Type B pancreatic cell (in vitro differentiated cells): ENCODE results near the gene E2F7. TPM values are rescaled to one million over a fixed set of nuclear protein-coding genes. Genes with fewer than 3 reads are reported as not detected.

Experiments
- DNase-seq: peaks from one replicate; pipeline ENCODE4 v3.0.0; 2021; ENCODE audit warnings: mixed read lengths; ENCODE audit not compliant: unreplicated experiment; ENCODE audit errors: extremely low spot score
- H3K27ac Mint-ChIP-seq: 2 replicates; pipeline ENCODE4 v1.8.0; 2021; ENCODE audit warnings: mild to moderate bottlenecking, mixed read lengths
- H3K27me3 Mint-ChIP-seq: 2 replicates; pipeline ENCODE4 v1.8.0; 2021; ENCODE audit warnings: mixed read lengths
- H3K36me3 Mint-ChIP-seq: 2 replicates; pipeline ENCODE4 v1.8.0; 2021; ENCODE audit warnings: mixed read lengths
- H3K4me1 Mint-ChIP-seq: one replicate; pipeline ENCODE4 v1.8.0; 2021; ENCODE audit warnings: mixed read lengths; ENCODE audit not compliant: unreplicated experiment
- H3K4me3 Mint-ChIP-seq: 2 replicates; pipeline ENCODE4 v1.8.0; 2021; ENCODE audit warnings: mild to moderate bottlenecking, mixed read lengths
- H3K9me3 Mint-ChIP-seq: 2 replicates; pipeline ENCODE4 v1.8.0; 2021; ENCODE audit warnings: mixed read lengths
- total RNA-seq: library from RNA; stranded (reverse); gene quantifications from 2 replicates; pipeline ENCODE4 v1.2.1, GENCODE V29; 2021; ENCODE audit warnings: low replicate concordance
- TF ChIP-seq, protein P1 (sequence below): fragments of 200-600 bp; sonication (generic); conservative IDR thresholded peaks from 2 replicates; pipeline ENCODE4 v1.5.0; 2021; ENCODE audit warnings: antibody characterized with exemption, mild to moderate bottlenecking

Gene E2F7
- total RNA-seq, 1 donor from 2014 or later, result 24.8 TPM

DNA sequence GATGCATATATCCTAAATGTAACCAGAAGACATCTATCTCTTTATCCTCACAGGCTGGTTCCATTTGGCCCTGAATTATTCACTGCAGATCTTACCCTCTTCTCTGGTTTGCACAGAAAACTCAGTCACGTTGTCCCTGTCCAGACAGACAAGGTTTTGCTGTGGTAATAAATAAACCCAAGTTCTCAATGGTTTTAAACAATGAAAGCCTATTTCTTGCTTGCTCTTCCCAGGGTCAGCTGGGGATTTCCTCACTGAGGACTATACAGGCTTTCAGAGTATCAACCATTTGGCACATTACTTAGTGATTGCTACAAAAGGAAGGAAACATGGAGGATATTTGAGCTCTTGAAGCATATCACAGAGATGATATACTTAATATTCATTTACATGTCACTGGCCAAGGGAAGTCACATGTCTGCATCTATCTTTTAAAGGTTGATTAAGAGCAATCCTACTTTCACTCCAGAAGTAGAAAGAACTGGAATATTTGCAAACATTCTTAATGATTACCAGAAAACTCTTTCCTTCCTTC lies 24.4 kb upstream of the E2F7 start:
- TF ChIP-seq, protein P1, sequence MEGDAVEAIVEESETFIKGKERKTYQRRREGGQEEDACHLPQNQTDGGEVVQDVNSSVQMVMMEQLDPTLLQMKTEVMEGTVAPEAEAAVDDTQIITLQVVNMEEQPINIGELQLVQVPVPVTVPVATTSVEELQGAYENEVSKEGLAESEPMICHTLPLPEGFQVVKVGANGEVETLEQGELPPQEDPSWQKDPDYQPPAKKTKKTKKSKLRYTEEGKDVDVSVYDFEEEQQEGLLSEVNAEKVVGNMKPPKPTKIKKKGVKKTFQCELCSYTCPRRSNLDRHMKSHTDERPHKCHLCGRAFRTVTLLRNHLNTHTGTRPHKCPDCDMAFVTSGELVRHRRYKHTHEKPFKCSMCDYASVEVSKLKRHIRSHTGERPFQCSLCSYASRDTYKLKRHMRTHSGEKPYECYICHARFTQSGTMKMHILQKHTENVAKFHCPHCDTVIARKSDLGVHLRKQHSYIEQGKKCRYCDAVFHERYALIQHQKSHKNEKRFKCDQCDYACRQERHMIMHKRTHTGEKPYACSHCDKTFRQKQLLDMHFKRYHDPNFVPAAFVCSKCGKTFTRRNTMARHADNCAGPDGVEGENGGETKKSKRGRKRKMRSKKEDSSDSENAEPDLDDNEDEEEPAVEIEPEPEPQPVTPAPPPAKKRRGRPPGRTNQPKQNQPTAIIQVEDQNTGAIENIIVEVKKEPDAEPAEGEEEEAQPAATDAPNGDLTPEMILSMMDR, result no peak
- DNase-seq, result no peak
- Mint-ChIP-seq H3K4me1 (no peaks in the 10 kb centered on the region), H3K27ac (no peak overlapping the region), H3K4me3 (no peak overlapping the region), H3K9me3 (no peaks in the 10 kb centered on the region), H3K27me3 (no peaks in the 10 kb centered on the region), H3K36me3 (no peaks in the 10 kb centered on the region)

DNA sequence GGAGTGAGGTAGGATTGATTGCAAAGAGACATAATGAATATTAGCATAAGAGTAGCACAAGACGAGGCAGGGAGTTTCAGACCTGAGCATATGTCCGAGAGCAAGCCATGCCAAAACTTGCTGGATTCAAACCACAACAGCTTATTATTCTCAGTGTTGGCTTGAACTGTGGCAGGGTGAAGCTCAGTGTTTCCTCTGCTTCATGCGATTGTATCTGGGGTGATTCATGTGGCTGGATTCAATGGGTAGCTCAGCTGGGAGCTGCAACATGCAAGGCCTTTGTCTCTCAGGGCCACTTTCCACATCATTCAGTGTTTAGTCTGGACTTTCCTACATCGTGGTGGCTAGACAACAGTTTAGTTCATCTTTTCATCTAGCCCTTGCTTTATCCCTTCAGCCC lies 22.1 kb upstream of the E2F7 start:
- no peaks in the 10 kb centered on the region for H3K27me3 Mint-ChIP-seq
- no peak for DNase-seq
- H3K9me3 Mint-ChIP-seq, result no peaks in the 10 kb centered on the region
- H3K4me1 Mint-ChIP-seq, result no peaks in the 10 kb centered on the region
- H3K36me3 Mint-ChIP-seq, result no peaks in the 10 kb centered on the region
- TF ChIP-seq, protein P1, result no peak
- H3K4me3 Mint-ChIP-seq, result no peak overlapping the region
- no peak overlapping the region for H3K27ac Mint-ChIP-seq

DNA sequence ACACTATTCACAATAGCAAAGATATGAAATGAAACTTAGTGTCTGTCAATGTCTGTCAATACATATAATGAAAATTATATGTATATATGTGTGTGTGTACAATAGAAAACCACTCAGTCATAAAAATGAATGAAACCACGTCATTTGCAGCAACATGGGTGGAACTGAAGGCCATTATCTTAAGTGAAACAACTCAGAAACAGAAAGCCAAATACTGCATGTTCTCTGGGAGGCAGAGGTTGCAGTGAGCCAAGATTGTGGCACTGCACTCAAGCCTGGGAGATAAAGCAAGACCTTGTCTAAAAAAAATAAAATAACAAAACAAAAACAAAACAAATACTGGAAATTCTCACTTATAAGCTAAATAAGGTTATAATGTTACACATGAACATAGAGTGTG lies 16.7 kb upstream of the E2F7 start:
- TF ChIP-seq, protein P1, result no peak
- no peak overlapping the region for H3K27ac Mint-ChIP-seq
- DNase-seq, result no peak
- no peaks in the 10 kb centered on the region for H3K36me3 Mint-ChIP-seq
- H3K4me3 Mint-ChIP-seq, result no peak overlapping the region
- no peaks in the 10 kb centered on the region for H3K4me1 Mint-ChIP-seq
- H3K27me3 Mint-ChIP-seq, result no peaks in the 10 kb centered on the region
- no peaks in the 10 kb centered on the region for H3K9me3 Mint-ChIP-seq

DNA sequence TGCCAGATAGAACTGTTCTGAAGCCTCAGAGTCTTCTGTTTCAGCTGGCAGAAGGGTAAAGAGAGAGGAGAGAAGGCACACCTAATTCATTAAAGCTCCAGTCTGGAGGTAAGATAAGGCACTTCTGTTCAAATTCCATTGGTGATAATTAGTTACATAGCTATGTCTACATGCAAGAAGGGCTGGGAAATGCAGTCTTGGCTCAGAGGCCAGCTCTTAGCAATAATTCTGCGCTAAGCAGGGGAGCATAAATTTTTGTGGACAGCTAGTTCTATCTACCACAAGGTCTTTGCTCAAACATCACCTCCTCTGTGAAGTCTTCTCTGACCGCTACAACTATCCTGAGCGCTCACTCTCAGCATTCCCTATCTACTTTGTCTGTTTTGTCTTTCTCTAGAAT lies 14.3 kb upstream of the E2F7 start:
- no peak for DNase-seq

DNA sequence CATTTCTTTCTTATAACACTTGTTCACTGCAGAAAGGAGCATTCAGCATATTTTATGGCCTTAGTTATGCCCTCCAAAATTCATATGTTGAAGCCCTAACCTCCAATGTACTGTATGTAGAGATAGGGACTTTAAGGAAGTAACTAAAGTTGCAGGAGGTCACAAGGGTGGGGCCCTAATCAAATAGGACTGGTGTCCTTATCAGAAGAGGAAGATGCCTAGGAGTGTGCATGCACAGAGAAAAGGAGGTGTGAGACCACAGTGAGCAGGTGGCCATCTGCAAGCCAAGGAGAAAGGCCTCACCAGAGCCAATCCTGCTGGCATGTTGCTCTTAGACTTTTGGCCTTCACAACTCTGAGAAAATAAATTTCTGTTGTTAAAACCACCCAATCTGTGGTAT lies 12.9 kb upstream of the E2F7 start:
- H3K4me3 Mint-ChIP-seq, result no peak overlapping the region

More for the DNA sequence above, 14.3 kb upstream of the E2F7 start:
- no peak overlapping the region for H3K4me3 Mint-ChIP-seq
- no peak overlapping the region for H3K27ac Mint-ChIP-seq
- TF ChIP-seq, protein P1, result no peak
- H3K27me3 Mint-ChIP-seq, result no peaks in the 10 kb centered on the region
- no peaks in the 10 kb centered on the region for H3K4me1 Mint-ChIP-seq
- H3K36me3 Mint-ChIP-seq, result no peaks in the 10 kb centered on the region
- no peaks in the 10 kb centered on the region for H3K9me3 Mint-ChIP-seq

More for the DNA sequence above, 12.9 kb upstream of the E2F7 start:
- Mint-ChIP-seq H3K4me1 (no peaks in the 10 kb centered on the region), H3K27ac (no peak overlapping the region), H3K36me3 (no peaks in the 10 kb centered on the region), H3K27me3 (no peaks in the 10 kb centered on the region), H3K9me3 (no peaks in the 10 kb centered on the region)
- TF ChIP-seq, protein P1, result no peak
- no peak for DNase-seq
